CD1c-positive myeloid dendritic cell (primary cell): ENCODE results near the gene MACROD2.

Source experiments
- DNase-seq: peaks from one replicate; pipeline ENCODE4 v3.0.0-alpha.2; 2016; ENCODE audit errors: extremely low spot score

MACROD2 gene

GRCh38 chr20:14759979-14760378 is 764.7 kb downstream of the MACROD2 start:
- no peak for DNase-seq

GRCh38 chr20:14761903-14762302 is 766.6 kb downstream of the MACROD2 start:
- DNase-seq, result no peak

- no peak for DNase-seq
These were observed 769.4 kb downstream of the MACROD2 start for GRCh38 chr20:14764511-14765369.

- DNase-seq, result no peak
These were observed 770.0 kb downstream of the MACROD2 start for GRCh38 chr20:14765370-14765701.

- no peak for DNase-seq
These were observed 778.2 kb downstream of the MACROD2 start for GRCh38 chr20:14773486-14773885.

GRCh38 chr20:14775778-14776177 is 780.5 kb downstream of the MACROD2 start:
- DNase-seq, result no peak

GRCh38 chr20:14777591-14777990 is 782.3 kb downstream of the MACROD2 start:
- no peak for DNase-seq

- no peak for DNase-seq
These were observed 782.8 kb downstream of the MACROD2 start for GRCh38 chr20:14778096-14778495.

GRCh38 chr20:14778875-14779274 is 783.6 kb downstream of the MACROD2 start:
- DNase-seq, result no peak

- no peak for DNase-seq
These were observed 785.2 kb downstream of the MACROD2 start for GRCh38 chr20:14780508-14780907.

GRCh38 chr20:14782731-14783130 is 787.4 kb downstream of the MACROD2 start:
- DNase-seq, result no peak

GRCh38 chr20:14783766-14784165 is 788.5 kb downstream of the MACROD2 start:
- no peak for DNase-seq

GRCh38 chr20:14785065-14785743 is 789.9 kb downstream of the MACROD2 start:
- no peak for DNase-seq

GRCh38 chr20:14790190-14790589 is 794.9 kb downstream of the MACROD2 start:
- DNase-seq, result no peak

GRCh38 chr20:14790771-14791620 is 795.7 kb downstream of the MACROD2 start:
- DNase-seq, result no peak

GRCh38 chr20:14792915-14793314 is 797.6 kb downstream of the MACROD2 start:
- no peak for DNase-seq

GRCh38 chr20:14799545-14800216 is 804.4 kb downstream of the MACROD2 start:
- DNase-seq, result no peak

GRCh38 chr20:14800707-14801425 is 805.5 kb downstream of the MACROD2 start:
- no peak for DNase-seq

- no peak for DNase-seq
These were observed 806.4 kb downstream of the MACROD2 start for GRCh38 chr20:14801591-14802325.

GRCh38 chr20:14807224-14807623 is 811.9 kb downstream of the MACROD2 start:
- no peak for DNase-seq
